Neural cell (in vitro differentiated cells): Measurements from ENCODE around the gene MUS81.

Source experiments
- EZH2 ChIP-seq: fragments of 200-600, 300-800 bp; shearing (Covaris generic), sonication (generic); IDR thresholded peaks from 2 replicates; pipeline ENCODE4 v1.6.1; 2014; ENCODE audit warnings: antibody characterized with exemption, low read length, borderline replicate concordance, mild to moderate bottlenecking; ENCODE audit not compliant: insufficient read depth, poor library complexity, severe bottlenecking
- POLR2AphosphoS5 ChIP-seq: IDR thresholded peaks from 2 replicates; pipeline ENCODE4 v1.6.1; 2012
- RAD21 ChIP-seq: fragments of 450-650 bp; conservative IDR thresholded peaks from 2 replicates; pipeline ENCODE4 v1.6.1; 2014; ENCODE audit warnings: antibody characterized with exemption, mild to moderate bottlenecking, moderate library complexity
- SMC3 ChIP-seq: fragments of 450-650 bp; conservative IDR thresholded peaks from 2 replicates; pipeline ENCODE4 v1.6.1; 2014; ENCODE audit warnings: antibody characterized with exemption, mild to moderate bottlenecking, moderate library complexity; ENCODE audit not compliant: poor library complexity
- TF ChIP-seq, protein P1 (sequence below): fragments of 450-650 bp; IDR thresholded peaks from 2 replicates; pipeline ENCODE4 v1.5.1; 2014; ENCODE audit warnings: antibody characterized with exemption, mild to moderate bottlenecking, moderate library complexity; ENCODE audit not compliant: poor library complexity, severe bottlenecking
- TF ChIP-seq, protein P2 (sequence below): IDR thresholded peaks from 2 replicates; pipeline ENCODE4 v1.6.1; 2012; ENCODE audit warnings: borderline replicate concordance

GRCh38 chr11:65860278-65861164, at the start of gene MUS81:
- TF ChIP-seq, protein P1, sequence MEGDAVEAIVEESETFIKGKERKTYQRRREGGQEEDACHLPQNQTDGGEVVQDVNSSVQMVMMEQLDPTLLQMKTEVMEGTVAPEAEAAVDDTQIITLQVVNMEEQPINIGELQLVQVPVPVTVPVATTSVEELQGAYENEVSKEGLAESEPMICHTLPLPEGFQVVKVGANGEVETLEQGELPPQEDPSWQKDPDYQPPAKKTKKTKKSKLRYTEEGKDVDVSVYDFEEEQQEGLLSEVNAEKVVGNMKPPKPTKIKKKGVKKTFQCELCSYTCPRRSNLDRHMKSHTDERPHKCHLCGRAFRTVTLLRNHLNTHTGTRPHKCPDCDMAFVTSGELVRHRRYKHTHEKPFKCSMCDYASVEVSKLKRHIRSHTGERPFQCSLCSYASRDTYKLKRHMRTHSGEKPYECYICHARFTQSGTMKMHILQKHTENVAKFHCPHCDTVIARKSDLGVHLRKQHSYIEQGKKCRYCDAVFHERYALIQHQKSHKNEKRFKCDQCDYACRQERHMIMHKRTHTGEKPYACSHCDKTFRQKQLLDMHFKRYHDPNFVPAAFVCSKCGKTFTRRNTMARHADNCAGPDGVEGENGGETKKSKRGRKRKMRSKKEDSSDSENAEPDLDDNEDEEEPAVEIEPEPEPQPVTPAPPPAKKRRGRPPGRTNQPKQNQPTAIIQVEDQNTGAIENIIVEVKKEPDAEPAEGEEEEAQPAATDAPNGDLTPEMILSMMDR = peak; percentile 98
- peak; percentile 43 for TF ChIP-seq SMC3
- TF ChIP-seq POLR2AphosphoS5 = peak; percentile 95
- TF ChIP-seq EZH2 = no peak
- no peak for TF ChIP-seq RAD21
- TF ChIP-seq, protein P2, sequence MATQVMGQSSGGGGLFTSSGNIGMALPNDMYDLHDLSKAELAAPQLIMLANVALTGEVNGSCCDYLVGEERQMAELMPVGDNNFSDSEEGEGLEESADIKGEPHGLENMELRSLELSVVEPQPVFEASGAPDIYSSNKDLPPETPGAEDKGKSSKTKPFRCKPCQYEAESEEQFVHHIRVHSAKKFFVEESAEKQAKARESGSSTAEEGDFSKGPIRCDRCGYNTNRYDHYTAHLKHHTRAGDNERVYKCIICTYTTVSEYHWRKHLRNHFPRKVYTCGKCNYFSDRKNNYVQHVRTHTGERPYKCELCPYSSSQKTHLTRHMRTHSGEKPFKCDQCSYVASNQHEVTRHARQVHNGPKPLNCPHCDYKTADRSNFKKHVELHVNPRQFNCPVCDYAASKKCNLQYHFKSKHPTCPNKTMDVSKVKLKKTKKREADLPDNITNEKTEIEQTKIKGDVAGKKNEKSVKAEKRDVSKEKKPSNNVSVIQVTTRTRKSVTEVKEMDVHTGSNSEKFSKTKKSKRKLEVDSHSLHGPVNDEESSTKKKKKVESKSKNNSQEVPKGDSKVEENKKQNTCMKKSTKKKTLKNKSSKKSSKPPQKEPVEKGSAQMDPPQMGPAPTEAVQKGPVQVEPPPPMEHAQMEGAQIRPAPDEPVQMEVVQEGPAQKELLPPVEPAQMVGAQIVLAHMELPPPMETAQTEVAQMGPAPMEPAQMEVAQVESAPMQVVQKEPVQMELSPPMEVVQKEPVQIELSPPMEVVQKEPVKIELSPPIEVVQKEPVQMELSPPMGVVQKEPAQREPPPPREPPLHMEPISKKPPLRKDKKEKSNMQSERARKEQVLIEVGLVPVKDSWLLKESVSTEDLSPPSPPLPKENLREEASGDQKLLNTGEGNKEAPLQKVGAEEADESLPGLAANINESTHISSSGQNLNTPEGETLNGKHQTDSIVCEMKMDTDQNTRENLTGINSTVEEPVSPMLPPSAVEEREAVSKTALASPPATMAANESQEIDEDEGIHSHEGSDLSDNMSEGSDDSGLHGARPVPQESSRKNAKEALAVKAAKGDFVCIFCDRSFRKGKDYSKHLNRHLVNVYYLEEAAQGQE = peak; percentile 73
